Mucosa of rectum (tissue), 2 donors: ENCODE measurements around the gene FCGR2B.
"Not testable (repeated sequence)": the region's sequence is repeated elsewhere in the genome, so short reads cannot be mapped to it uniquely, and the experiment has no call there.

ENCODE experiments used
- H3K27ac ChIP-seq, 2 donors: one replicate each; pipeline ENCODE4 v1.7.0; 2013; ENCODE audit warnings: inconsistent platforms in 2 of 2, low read depth in 2 of 2, low read length in 2 of 2
- H3K27me3 ChIP-seq, 2 donors: one replicate each; pipeline ENCODE4 v1.7.0; 2013; ENCODE audit warnings: low read length in 2 of 2; ENCODE audit not compliant: control insufficient read depth in 2 of 2, insufficient read depth in 2 of 2
- H3K36me3 ChIP-seq, 2 donors: one replicate each; pipeline ENCODE4 v1.7.0; 2013; ENCODE audit warnings: low read length in 2 of 2; ENCODE audit not compliant: control insufficient read depth in 2 of 2, insufficient read depth in 2 of 2
- H3K4me1 ChIP-seq, 2 donors: one replicate each; pipeline ENCODE4 v1.7.0; 2013; ENCODE audit warnings: low read length in 2 of 2, mild to moderate bottlenecking in 1 of 2; ENCODE audit not compliant: control insufficient read depth in 2 of 2, insufficient read depth in 2 of 2
- H3K4me3 ChIP-seq, 2 donors: one replicate each; pipeline ENCODE4 v1.7.0; 2013; ENCODE audit warnings: low read length in 2 of 2
- H3K9ac ChIP-seq, 2 donors: one replicate each; pipeline ENCODE4 v1.7.0; 2013; ENCODE audit warnings: low read length in 2 of 2, low read depth in 1 of 2, mild to moderate bottlenecking in 1 of 2
- H3K9me3 ChIP-seq, 2 donors: one replicate each; pipeline ENCODE4 v1.7.0; 2013; ENCODE audit warnings: low read length in 2 of 2; ENCODE audit not compliant: control insufficient read depth in 2 of 2
- donor health status: healthy.
- donor health status: Normal muscosa, but diverticular disease.

Gene FCGR2B

DNA sequence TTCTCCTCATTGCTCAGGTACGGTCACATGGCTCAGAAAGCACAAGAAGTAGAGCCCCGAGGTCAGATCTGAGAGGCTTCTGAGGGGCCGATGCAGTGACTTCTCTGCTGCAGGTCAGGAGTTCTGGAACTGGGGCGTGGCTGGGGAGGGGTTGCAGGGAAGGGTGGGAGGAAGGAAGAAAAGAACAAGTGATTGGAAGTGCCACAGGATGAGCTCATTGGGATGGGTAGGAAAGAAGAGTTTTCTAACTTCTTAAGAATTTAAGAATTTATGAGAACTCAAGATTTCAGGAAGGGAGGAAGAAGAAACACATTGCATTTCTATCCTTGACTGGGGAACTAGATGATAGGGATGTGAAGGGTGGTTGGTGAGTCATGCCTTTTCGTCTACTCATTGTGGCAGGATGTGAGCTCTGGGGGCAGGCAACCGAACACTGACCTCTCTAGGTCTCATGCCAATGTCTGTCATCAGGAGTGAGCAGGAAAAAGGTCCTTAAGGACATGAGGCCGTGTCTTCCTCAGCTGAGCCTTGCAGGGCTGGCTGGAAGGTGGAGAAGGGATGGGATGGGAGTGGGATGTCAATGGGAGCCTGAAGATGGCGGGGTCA, 58.9 kb downstream of the FCGR2B start:
- Histone ChIP-seq H3K9ac (no peak overlapping the region), H3K27me3 (peaks cover 9 to 10% of the 10 kb centered on the region in 2 donors), H3K36me3 (no peaks in the 10 kb centered on the region), H3K27ac (no peak overlapping the region), H3K9me3 (no peaks in the 10 kb centered on the region), H3K4me3 (no peak overlapping the region), H3K4me1 (peaks cover 2 to 8% of the 10 kb centered on the region in 2 donors)

- Histone ChIP-seq H3K4me1 (peaks cover 3 to 8% of the 10 kb centered on the region in 2 donors), H3K4me3 (no peak overlapping the region), H3K9ac (no peak overlapping the region), H3K36me3 (no peaks in the 10 kb centered on the region), H3K9me3 (no peaks in the 10 kb centered on the region), H3K27me3 (peaks cover 10 to 13% of the 10 kb centered on the region in 2 donors), H3K27ac (no peak overlapping the region)
Observed at GRCh38 chr1:161722406-161722805, 59.5 kb downstream of the FCGR2B start.

DNA sequence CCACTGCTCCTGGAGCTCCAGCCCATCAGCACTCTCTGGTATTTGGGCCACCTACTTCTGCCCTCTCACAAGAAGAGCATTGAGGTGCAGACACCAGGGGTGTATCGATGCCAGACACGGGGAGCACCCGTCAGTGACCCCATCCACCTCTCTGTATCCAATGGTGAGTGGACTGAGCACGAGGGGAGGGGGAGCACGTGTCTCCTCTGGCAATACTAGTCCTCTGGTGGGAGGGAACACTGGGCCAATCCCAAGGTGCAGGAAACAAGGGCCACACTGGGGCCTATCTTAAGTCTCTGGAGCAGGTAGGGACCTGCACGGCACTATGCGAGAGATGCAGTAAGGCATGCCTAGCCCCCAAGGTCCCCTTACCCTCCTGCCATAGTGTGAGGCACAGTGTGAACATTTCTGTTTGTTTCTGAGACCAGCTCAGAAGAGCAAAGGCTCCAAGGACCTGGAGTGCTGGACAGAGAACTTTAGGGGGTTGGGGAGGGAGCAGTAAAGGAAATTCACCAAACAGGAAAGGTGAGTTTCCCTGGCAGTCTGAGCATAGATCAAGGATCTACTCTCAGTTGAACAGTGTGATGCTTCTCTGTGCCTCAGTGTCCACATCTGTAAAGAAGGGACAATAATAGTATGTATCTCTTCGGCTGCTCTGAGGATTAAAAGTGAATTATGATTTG, 60.7 kb downstream of the FCGR2B start:
- no peaks in the 10 kb centered on the region for H3K9me3 ChIP-seq
- no peak overlapping the region for H3K9ac ChIP-seq
- H3K27ac ChIP-seq = no peak overlapping the region
- peaks cover 10 to 14% of the 10 kb centered on the region in 2 donors for H3K27me3 ChIP-seq
- no peak overlapping the region for H3K4me3 ChIP-seq
- no peaks in the 10 kb centered on the region for H3K36me3 ChIP-seq
- H3K4me1 ChIP-seq = peaks cover 8% of the 10 kb centered on the region in 2 donors

DNA sequence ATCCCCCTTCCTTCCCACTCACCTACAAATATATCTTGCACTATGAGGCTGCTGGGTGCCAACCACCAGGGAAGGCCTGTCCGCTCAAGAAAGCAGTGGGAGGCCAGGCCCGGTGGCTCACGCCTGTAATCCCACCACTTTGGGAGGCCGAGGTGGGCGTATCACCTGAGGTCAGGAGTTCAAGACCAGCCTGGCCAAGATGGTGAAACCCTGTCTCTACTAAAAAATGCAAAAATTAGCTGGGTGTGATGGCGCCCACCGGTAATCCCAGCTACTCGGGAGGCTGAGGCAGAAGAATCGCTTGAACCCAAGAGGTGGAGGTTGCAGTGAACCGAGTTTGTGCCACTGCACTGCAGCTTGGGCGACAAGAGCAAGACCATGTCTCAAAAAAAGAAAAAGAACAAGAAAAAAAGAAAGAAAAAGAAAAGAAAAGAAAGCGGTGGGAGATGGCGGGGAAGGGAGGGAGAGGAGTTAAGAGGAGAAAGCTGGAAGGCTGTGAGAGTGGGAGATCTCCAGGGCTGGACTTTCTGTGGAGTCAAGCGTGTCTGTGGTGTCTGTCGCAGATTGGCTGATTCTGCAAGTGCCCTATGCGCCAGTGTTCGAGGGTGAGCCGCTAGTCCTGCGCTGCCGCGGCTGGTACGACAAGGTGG, 62.4 kb downstream of the FCGR2B start:
- peak overlapping the region in 1 of 2 donors; percentile 83 for H3K27ac ChIP-seq
- not testable (repeated sequence) for H3K36me3 ChIP-seq, H3K4me1 ChIP-seq, H3K9me3 ChIP-seq
- peak overlapping the region; percentile 76 to 78 for H3K4me3 ChIP-seq
- peak overlapping the region in 1 of 2 donors; percentile 66 for H3K9ac ChIP-seq
- H3K27me3 ChIP-seq = peaks cover 11 to 18% of the 10 kb centered on the region in 2 donors

GRCh38 chr1:161725908-161726472, 63.0 kb downstream of the FCGR2B start:
- Histone ChIP-seq H3K4me1 (peaks cover 6 to 8% of the 10 kb centered on the region in 2 donors), H3K27me3 (peaks cover 11 to 18% of the 10 kb centered on the region in 2 donors), H3K9me3 (no peaks in the 10 kb centered on the region), H3K4me3 (peak overlapping the region; percentile 76 to 78), H3K27ac (peak overlapping the region; percentile 70 to 83), H3K9ac (peak overlapping the region; percentile 65 to 66), H3K36me3 (no peaks in the 10 kb centered on the region)

GRCh38 chr1:161726473-161727255, 63.7 kb downstream of the FCGR2B start:
- Histone ChIP-seq H3K9ac (peak overlapping the region; percentile 69 to 70), H3K4me1 (peaks cover 6 to 8% of the 10 kb centered on the region in 2 donors), H3K36me3 (no peaks in the 10 kb centered on the region), H3K9me3 (no peaks in the 10 kb centered on the region), H3K27ac (peak overlapping the region; percentile 75 to 83), H3K27me3 (peaks cover 14 to 18% of the 10 kb centered on the region in 2 donors), H3K4me3 (peak overlapping the region; percentile 76 to 78)

GRCh38 chr1:161727256-161727924, 64.4 kb downstream of the FCGR2B start:
- peaks cover 14 to 18% of the 10 kb centered on the region in 2 donors for H3K27me3 ChIP-seq
- peaks cover 6 to 8% of the 10 kb centered on the region in 2 donors for H3K4me1 ChIP-seq
- peak overlapping the region; percentile 75 to 83 for H3K27ac ChIP-seq
- H3K9ac ChIP-seq = peak overlapping the region; percentile 69 to 70
- peak overlapping the region; percentile 71 to 76 for H3K4me3 ChIP-seq
- H3K36me3 ChIP-seq = no peaks in the 10 kb centered on the region
- H3K9me3 ChIP-seq = no peaks in the 10 kb centered on the region
